ENCODE data around the gene HPS5.

The HPS5 gene

DNA sequence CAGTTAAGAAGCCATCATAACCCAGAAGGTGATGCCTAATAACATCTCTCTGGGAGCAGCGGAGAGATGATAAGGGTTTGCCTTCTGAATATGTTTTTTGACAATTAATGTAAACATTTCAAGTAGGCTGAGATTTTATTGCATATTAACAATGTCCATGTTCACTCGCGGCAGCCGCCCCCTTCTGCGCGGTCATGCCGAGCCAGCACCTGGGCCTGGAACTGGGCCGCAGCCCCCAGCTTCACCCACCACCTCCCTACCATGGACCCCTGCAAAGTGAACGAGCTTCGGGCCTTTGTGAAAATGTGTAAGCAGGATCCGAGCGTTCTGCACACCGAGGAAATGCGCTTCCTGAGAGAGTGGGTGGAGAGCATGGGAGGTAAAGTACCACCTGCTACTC is 60.2 kb downstream of the HPS5 start:
- H3K4me2 ChIP-seq (ENCODE audit: low read depth, low read length, poor library complexity, severe bottlenecking): no peak overlapping the region

DNA sequence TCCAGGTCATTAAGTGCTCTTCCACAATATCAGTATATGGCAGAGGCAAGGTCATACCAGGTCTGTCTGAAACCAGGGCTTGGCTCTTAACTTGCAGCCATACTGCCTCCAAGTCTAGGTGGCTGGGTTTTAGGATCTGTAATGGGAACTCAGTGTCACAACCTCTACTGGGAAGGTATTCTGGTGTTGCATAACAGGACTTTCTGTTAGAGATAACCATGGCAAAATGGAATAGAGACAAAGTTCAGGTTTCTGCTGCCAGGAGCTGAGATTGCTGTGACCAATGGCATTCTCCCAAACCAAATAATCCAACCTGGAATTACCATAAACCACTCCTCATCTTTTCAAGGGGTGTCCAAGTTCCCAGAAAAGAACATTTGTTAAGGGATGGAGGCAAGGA is 62.7 kb downstream of the HPS5 start:
- Histone ChIP-seq H3K36me3 (ENCODE audit: insufficient read depth, low read length) (no peaks in the 10 kb centered on the region), H3K4me3 (ENCODE audit: low read length, poor library complexity, severe bottlenecking) (no peak overlapping the region), H3K27me3 (ENCODE audit: insufficient read depth, low read length, poor library complexity, severe bottlenecking) (peaks cover 7% of the 10 kb centered on the region), H2AFZ (ENCODE audit: low read length) (no peak overlapping the region), H3F3A (ENCODE audit: low read depth) (no peaks in the 10 kb centered on the region), H3K4me2 (ENCODE audit: low read depth, low read length, poor library complexity, severe bottlenecking) (no peak overlapping the region), H3K9me2 (replicated peaks; ENCODE audit: low read depth, low read length) (no peaks in the 10 kb centered on the region), H3K9ac (ENCODE audit: low read depth, low read length, poor library complexity, severe bottlenecking) (no peak overlapping the region), H3K79me2 (ENCODE audit: insufficient read depth, low read length) (no peaks in the 10 kb centered on the region), H4K20me1 (ENCODE audit: insufficient read depth, low read length, poor library complexity, severe bottlenecking) (no peaks in the 10 kb centered on the region), H3K9me3 (ENCODE audit: insufficient read depth, low read depth, low read length) (no peaks in the 10 kb centered on the region), H3K4me1 (ENCODE audit: insufficient read depth, low read length, poor library complexity, severe bottlenecking) (no peaks in the 10 kb centered on the region)
- TF ChIP-seq, protein P1, sequence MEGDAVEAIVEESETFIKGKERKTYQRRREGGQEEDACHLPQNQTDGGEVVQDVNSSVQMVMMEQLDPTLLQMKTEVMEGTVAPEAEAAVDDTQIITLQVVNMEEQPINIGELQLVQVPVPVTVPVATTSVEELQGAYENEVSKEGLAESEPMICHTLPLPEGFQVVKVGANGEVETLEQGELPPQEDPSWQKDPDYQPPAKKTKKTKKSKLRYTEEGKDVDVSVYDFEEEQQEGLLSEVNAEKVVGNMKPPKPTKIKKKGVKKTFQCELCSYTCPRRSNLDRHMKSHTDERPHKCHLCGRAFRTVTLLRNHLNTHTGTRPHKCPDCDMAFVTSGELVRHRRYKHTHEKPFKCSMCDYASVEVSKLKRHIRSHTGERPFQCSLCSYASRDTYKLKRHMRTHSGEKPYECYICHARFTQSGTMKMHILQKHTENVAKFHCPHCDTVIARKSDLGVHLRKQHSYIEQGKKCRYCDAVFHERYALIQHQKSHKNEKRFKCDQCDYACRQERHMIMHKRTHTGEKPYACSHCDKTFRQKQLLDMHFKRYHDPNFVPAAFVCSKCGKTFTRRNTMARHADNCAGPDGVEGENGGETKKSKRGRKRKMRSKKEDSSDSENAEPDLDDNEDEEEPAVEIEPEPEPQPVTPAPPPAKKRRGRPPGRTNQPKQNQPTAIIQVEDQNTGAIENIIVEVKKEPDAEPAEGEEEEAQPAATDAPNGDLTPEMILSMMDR (conservative IDR thresholded peaks at IDR 0.05; ENCODE audit: low read length): no peak
- no peak for TF ChIP-seq EZH2phosphoT487 (IDR thresholded peaks at IDR 0.05; ENCODE audit: borderline replicate concordance)

More for the DNA sequence above, 60.2 kb downstream of the HPS5 start:
- no peaks in the 10 kb centered on the region for H4K20me1 ChIP-seq (ENCODE audit: insufficient read depth, low read length, poor library complexity, severe bottlenecking)
- no peak overlapping the region for H3K9ac ChIP-seq (ENCODE audit: low read depth, low read length, poor library complexity, severe bottlenecking)
- H3K4me3 ChIP-seq (ENCODE audit: low read length, poor library complexity, severe bottlenecking): no peak overlapping the region
- no peak overlapping the region for H2AFZ ChIP-seq (ENCODE audit: low read length)
- no peaks in the 10 kb centered on the region for H3K36me3 ChIP-seq (ENCODE audit: insufficient read depth, low read length)
- H3K79me2 ChIP-seq (ENCODE audit: insufficient read depth, low read length): no peaks in the 10 kb centered on the region
- H3F3A ChIP-seq (ENCODE audit: low read depth): no peaks in the 10 kb centered on the region
- H3K4me1 ChIP-seq (ENCODE audit: insufficient read depth, low read length, poor library complexity, severe bottlenecking): peaks cover 9% of the 10 kb centered on the region
- TF ChIP-seq, protein P1 (conservative IDR thresholded peaks at IDR 0.05; ENCODE audit: low read length): no peak
- no peak for TF ChIP-seq EZH2phosphoT487 (IDR thresholded peaks at IDR 0.05; ENCODE audit: borderline replicate concordance)
- H3K9me3 ChIP-seq (ENCODE audit: insufficient read depth, low read depth, low read length): no peaks in the 10 kb centered on the region
- H3K27me3 ChIP-seq (ENCODE audit: insufficient read depth, low read length, poor library complexity, severe bottlenecking): peaks cover 7% of the 10 kb centered on the region
- no peaks in the 10 kb centered on the region for H3K9me2 ChIP-seq (replicated peaks; ENCODE audit: low read depth, low read length)

DNA sequence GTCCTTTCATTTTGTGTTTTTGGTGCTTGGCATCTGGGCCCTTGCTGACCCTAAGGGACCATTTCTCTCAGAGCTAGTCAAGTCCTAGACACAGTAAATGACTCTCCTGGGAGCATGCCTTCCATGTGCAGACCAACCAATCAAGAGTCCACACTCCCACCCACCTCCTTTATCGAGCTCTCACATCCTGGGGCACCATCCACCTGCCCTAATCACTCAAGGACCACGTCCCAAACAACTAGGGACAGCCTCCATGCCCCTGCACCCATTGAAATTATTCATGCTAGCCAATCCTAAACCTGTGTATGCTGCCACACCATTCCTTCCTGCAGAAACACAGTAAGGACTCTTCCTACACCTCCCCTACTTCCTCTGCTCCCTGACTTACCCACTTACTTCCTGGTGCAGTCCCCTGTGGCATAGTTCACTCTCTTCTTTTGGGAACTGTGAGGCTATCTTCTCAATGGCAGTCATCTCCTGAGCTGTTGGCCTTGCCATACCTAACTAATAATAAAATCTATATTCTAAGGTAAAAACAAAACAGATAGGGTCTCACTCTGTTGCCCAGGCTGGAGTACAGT is 67.1 kb downstream of the HPS5 start:
- Histone ChIP-seq H3K79me2 (ENCODE audit: insufficient read depth, low read length) (no peaks in the 10 kb centered on the region), H3K4me1 (ENCODE audit: insufficient read depth, low read length, poor library complexity, severe bottlenecking) (no peaks in the 10 kb centered on the region), H3K4me2 (ENCODE audit: low read depth, low read length, poor library complexity, severe bottlenecking) (no peak overlapping the region), H3K9me2 (replicated peaks; ENCODE audit: low read depth, low read length) (no peaks in the 10 kb centered on the region), H3F3A (ENCODE audit: low read depth) (no peaks in the 10 kb centered on the region), H3K27me3 (ENCODE audit: insufficient read depth, low read length, poor library complexity, severe bottlenecking) (peaks cover 7% of the 10 kb centered on the region), H3K9me3 (ENCODE audit: insufficient read depth, low read depth, low read length) (no peaks in the 10 kb centered on the region), H3K9ac (ENCODE audit: low read depth, low read length, poor library complexity, severe bottlenecking) (no peak overlapping the region), H3K36me3 (ENCODE audit: insufficient read depth, low read length) (no peaks in the 10 kb centered on the region), H2AFZ (ENCODE audit: low read length) (peak overlapping the region; percentile 38; the same call in 1 of the 2 replicates), H4K20me1 (ENCODE audit: insufficient read depth, low read length, poor library complexity, severe bottlenecking) (no peaks in the 10 kb centered on the region), H3K4me3 (ENCODE audit: low read length, poor library complexity, severe bottlenecking) (no peak overlapping the region)
- no peak for TF ChIP-seq EZH2phosphoT487 (IDR thresholded peaks at IDR 0.05; ENCODE audit: borderline replicate concordance)
- TF ChIP-seq, protein P1 (conservative IDR thresholded peaks at IDR 0.05; ENCODE audit: low read length): no peak
